ENCODE results near the gene COLEC12.

DNA sequence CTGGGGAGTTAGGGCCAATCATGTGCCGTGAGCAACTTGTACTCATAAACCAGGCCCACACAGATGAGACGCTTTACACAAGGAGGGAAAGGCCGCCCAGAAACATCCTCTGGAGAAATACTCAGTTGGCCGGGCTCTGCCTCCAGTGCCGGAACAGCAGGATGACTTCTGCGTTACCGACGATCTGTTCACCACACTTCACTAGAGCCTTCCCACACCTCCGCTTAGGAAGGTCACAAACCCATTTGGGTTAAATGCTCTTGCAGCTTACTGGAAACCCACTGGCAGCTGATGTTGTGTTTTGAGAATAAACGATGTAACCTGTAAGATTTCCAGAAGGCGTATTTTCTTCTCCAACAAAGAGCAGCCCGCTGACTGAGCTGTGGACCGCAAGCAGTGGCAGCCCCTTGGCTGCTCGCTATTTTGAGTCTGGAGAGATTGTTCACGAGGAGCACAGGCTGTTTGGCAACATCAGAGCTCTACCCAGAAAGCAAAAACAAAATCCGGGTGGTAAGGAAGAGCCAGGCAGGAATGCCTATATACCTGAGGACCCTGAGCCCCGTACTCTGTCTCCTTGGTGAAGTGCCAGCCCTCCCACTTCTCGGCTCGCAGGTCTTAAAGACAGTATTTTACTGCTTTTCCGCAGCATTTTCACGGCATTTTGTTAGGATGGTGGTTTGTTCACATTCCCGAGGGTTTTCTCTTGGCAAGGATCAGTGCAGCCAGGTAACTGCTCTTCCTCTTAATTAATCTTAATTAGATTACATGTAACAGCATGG, 44.0 kb downstream of the COLEC12 start:
- TF ChIP-seq EZH2 (IDR thresholded peaks at IDR 0.05): no peak
- no peak for TF ChIP-seq POLR2AphosphoS5 (IDR thresholded peaks at IDR 0.05; ENCODE audit: borderline replicate concordance, low read depth, low read length)
